Activated CD4-positive, alpha-beta T cell treated with anti-CD3 and anti-CD28 coated beads for 36 hours (primary cell): ENCODE results near the gene DNAJA4. TPM values are rescaled to one million over a fixed set of nuclear protein-coding genes. Genes with fewer than 3 reads are reported as not detected.

Experiments used
- ATAC-seq: fragments of 200-7000 bp; cut with Tn5 transposase; one replicate; pipeline ENCODE4 v1.10.0; 2021; ENCODE audit warnings: mild to moderate bottlenecking, moderate library complexity
- CTCF ChIA-PET: fragments of 350-600 bp; sonication (Branson Sonifier 250); formaldehyde crosslinking; loops from one replicate; lab custom pipeline; 2021; ENCODE audit warnings: antibody characterized with exemption; lab: Charles Lee
- POLR2A ChIA-PET: fragments of 350-600 bp; sonication (Branson Sonifier 250); formaldehyde crosslinking; loops from one replicate; lab custom pipeline; 2021; ENCODE audit warnings: antibody characterized with exemption, inconsistent platforms; lab: Charles Lee
- DNase-seq: peaks from one replicate; pipeline ENCODE4 v3.0.0-alpha.2; 2020
- H3K27ac Mint-ChIP-seq: one replicate; pipeline ENCODE4 v1.8.0; 2021; ENCODE audit warnings: mixed read lengths
- H3K27me3 Mint-ChIP-seq: one replicate; pipeline ENCODE4 v1.8.0; 2021; ENCODE audit warnings: mixed read lengths
- H3K36me3 Mint-ChIP-seq: one replicate; pipeline ENCODE4 v1.8.0; 2021; ENCODE audit warnings: low read depth, mixed read lengths
- H3K4me1 Mint-ChIP-seq: one replicate; pipeline ENCODE4 v1.8.0; 2021; ENCODE audit warnings: mixed read lengths
- H3K4me3 Mint-ChIP-seq: one replicate; pipeline ENCODE4 v1.8.0; 2021; ENCODE audit warnings: mild to moderate bottlenecking, moderate library complexity, mixed read lengths
- H3K9me3 Mint-ChIP-seq: one replicate; pipeline ENCODE4 v1.8.0; 2021; ENCODE audit warnings: low read depth, mixed read lengths
- intact Hi-C, 2 experiments: fragments of 100-400 bp; cut with DNase I in 1 of 2; cut with micrococcal nuclease in 1 of 2; formaldehyde crosslinking; loops; one replicate each; pipeline versions ENCODE4 v1.14.2 to v1.15.1; 2022 to 2024; cut with DNase I, micrococcal nuclease
- total RNA-seq, 2 experiments: library from RNA; stranded (reverse); gene quantifications; one replicate each; pipeline ENCODE4 v1.2.3, GENCODE V29; 2021

DNAJA4 gene
- total RNA-seq, 2 experiments from 2014 or later = 38.6 to 41.5 TPM

DNA sequence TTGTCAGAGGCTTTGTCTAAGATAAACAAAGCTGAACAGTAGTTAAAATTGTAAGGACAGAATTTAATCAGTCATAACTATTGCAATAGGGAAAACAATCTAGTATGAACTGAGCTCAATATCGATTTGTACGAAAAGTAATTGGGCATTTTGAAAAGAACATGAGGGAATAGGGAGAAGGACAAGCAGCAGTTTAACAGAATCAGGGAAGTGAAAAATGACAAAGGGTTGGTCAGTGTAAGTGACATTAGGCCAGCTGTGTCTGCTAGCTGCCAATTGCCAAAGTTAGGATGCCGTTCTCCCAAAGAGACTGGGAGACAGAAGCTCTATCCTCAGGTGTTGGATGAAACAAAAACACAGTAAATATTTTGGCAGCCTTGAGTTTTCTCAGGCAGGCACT, 3.3 kb upstream of the DNAJA4 start:
- ChIA-PET CTCF (interaction anchor here (1.2 to 1.5 kb wide), 2 partner anchors 11 to 21 kb away, joined by 3 to 7 read pairs; no protein-coding TSS in a partner anchor), POLR2A (no interaction called here)
- Mint-ChIP-seq H3K36me3 (peaks cover 6% of the 10 kb centered on the region), H3K9me3 (no peaks in the 10 kb centered on the region), H3K27ac (no peak overlapping the region), H3K4me3 (no peak overlapping the region), H3K27me3 (no peaks in the 10 kb centered on the region), H3K4me1 (peaks cover 7% of the 10 kb centered on the region)
- intact Hi-C loops = no loop called here
- ATAC-seq (no peak), DNase-seq (no peak)

DNA sequence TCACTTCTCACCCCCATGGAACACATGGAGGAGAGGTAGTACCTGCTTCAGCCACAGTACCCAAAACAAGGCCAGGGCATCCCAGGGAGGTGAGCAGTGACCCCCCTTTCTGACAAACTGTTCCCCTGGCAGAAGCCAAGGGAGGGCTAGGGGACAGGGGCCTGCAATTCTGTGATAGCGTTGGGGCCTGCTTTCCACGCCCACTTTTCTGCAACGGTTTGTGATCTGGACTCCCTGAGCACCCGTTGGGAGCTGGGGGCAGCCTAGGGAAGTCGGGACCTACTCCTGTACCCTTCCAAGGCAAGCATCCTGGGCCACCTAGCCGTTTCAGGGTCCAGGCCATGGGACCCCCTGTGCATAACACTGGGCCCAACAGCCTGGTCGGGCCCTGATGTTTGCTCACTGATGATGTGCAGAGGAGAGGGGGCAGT, 996 bp upstream of the DNAJA4 start:
- Mint-ChIP-seq H3K36me3 (peaks cover 10% of the 10 kb centered on the region), H3K27ac (peak overlapping the region; percentile 51), H3K4me1 (peaks cover 23% of the 10 kb centered on the region), H3K9me3 (no peaks in the 10 kb centered on the region), H3K4me3 (peak overlapping the region; percentile 52), H3K27me3 (no peaks in the 10 kb centered on the region)
- no peak for ATAC-seq
- CTCF ChIA-PET = interaction anchor here (0.6 to 0.9 kb wide), 2 partner anchors 155 to 624 kb away, joined by 3 to 4 read pairs; no protein-coding TSS in a partner anchor
- no peak for DNase-seq
- POLR2A ChIA-PET = no interaction called here
- intact Hi-C loops = no loop called here

DNA sequence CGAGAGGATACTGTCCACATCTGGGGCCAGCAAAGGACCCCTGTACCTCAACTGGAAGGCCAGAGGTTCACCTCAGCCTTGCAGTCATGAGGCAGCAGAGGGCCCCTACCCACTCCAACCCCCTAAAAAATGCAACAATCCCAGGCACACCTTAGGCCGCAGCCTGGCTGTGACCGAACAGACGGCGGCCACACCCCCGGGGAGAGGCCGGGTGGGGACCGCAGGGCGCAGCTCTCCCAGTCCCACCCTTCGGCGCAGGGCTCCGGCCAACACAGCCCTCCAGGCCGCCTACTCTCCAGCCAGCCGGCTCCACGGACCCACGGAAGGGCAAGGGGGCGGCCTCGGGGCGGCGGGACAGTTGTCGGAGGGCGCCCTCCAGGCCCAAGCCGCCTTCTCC, 457 bp upstream of the DNAJA4 start:
- H3K4me3 Mint-ChIP-seq = peak overlapping the region; percentile 52
- peak overlapping the region; percentile 51 for H3K27ac Mint-ChIP-seq
- intact Hi-C loops = loop anchor here in 1 of 2 experiments (1.0 kb wide), 3 partner anchors 35 to 174 kb away; partner anchors contain the start of genes CIB2, IREB2 and SKIC8
- H3K36me3 Mint-ChIP-seq = peaks cover 10% of the 10 kb centered on the region
- POLR2A ChIA-PET = interaction anchor here (0.6 kb wide), 2 partner anchors 38 to 173 kb away, joined by 3 read pairs; no protein-coding TSS in a partner anchor
- DNase-seq (no peak), ATAC-seq (no peak)
- CTCF ChIA-PET = interaction anchor here (0.9 to 1.5 kb wide), 4 partner anchors 16 to 174 kb away, joined by 3 to 5 read pairs (median 4); partner anchors contain the start of gene IREB2
- H3K27me3 Mint-ChIP-seq = no peaks in the 10 kb centered on the region
- no peaks in the 10 kb centered on the region for H3K9me3 Mint-ChIP-seq
- H3K4me1 Mint-ChIP-seq = peaks cover 26% of the 10 kb centered on the region

DNA sequence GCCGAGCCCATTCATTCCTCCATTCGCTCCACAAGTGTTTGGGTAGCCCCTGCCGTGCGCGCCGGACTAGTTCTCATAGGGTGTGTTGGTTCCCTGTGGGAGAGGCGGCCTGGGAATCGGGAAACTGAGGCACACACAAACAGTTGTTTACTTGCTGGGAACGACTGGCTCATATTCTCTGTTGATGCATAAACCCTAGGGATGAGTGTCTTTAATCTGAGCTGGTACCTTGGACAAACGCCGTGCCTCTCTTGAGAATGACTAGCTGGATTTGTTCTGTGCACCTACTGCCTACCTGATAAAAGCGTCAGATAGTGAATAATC, 737 bp downstream of the DNAJA4 start:
- H3K4me3 Mint-ChIP-seq = peak overlapping the region; percentile 83
- ChIA-PET POLR2A (interaction anchor here (1.0 to 1.4 kb wide), 2 partner anchors 34 to 173 kb away, joined by 3 to 6 read pairs; partner anchors contain the start of genes IREB2 and SKIC8), CTCF (interaction anchor here (0.5 to 2.0 kb wide), 19 partner anchors 8 to 230 kb away, joined by 3 to 10 read pairs (median 3); partner anchors contain the start of genes CIB2, IREB2 and SKIC8)
- intact Hi-C loops = no loop called here
- H3K36me3 Mint-ChIP-seq = peaks cover 15% of the 10 kb centered on the region
- ATAC-seq (no peak), DNase-seq (no peak)
- peak overlapping the region; percentile 86 for H3K27ac Mint-ChIP-seq
- H3K9me3 Mint-ChIP-seq = no peaks in the 10 kb centered on the region
- H3K27me3 Mint-ChIP-seq = no peaks in the 10 kb centered on the region
- H3K4me1 Mint-ChIP-seq = peaks cover 31% of the 10 kb centered on the region

DNA sequence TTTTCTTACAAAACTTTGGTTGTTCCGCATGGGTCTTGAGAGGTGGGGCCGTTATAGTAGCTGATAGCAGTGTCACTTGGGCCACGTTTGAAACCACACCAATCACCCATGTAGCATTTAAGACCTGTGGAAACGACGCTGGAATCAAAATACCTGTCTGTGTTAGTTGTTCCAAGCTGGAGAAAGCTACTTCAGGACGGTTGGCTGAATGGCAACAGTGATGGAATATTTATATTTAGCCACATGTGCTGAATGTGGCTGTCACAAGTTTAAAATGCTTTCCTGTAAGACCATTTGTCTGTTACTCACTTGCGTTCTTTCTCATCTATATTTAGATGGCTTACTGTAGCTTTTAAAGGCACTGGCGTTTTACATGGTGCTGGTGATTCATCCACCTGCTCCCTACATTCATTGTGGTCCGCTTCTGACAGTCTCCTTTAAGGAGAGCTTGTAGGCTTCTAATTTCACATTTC, 1.4 kb downstream of the DNAJA4 start:
- Mint-ChIP-seq H3K27me3 (no peaks in the 10 kb centered on the region), H3K4me3 (peak overlapping the region; percentile 83), H3K36me3 (peaks cover 20% of the 10 kb centered on the region), H3K4me1 (peaks cover 31% of the 10 kb centered on the region), H3K9me3 (no peaks in the 10 kb centered on the region), H3K27ac (peak overlapping the region; percentile 86)
- ATAC-seq (peak; percentile 68), DNase-seq (peak; percentile 20)
- POLR2A ChIA-PET = interaction anchor here (1.0 to 1.4 kb wide), 2 partner anchors 34 to 172 kb away, joined by 3 to 6 read pairs; partner anchors contain the start of genes IREB2 and SKIC8
- CTCF ChIA-PET = interaction anchor here (0.5 to 2.0 kb wide), 19 partner anchors 8 to 355 kb away, joined by 3 to 10 read pairs (median 4); partner anchors contain the start of genes CIB2 and IREB2
- intact Hi-C loops = loop anchor here in 1 of 2 experiments (1.0 kb wide), 1 partner anchor 608 kb away; no protein-coding TSS in a partner anchor

DNA sequence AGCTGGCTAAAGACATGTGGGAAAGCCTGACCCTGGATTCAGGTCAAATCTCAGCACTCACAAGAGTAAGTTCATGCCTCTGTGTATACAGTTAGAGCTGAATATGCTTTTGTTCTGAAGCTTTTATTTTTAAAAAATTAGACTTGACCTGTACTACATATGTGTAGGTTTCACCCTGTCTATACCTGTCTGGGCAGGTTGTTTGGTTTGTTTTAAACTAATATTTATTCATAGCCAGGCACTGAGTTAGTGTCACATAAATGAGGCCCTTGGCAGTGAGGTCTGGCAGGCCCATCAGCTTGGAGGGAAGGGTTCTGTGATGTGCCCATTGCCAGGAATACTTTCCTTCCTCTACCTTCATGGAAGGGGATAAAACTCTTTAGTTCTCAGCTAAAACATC, 1.9 kb downstream of the DNAJA4 start:
- no peak for ATAC-seq
- POLR2A ChIA-PET = interaction anchor here (1.4 kb wide), 1 partner anchor 33 kb away, joined by 6 read pairs; the partner anchor contains the start of gene SKIC8
- H3K27ac Mint-ChIP-seq = peak overlapping the region; percentile 86
- H3K4me3 Mint-ChIP-seq = peak overlapping the region; percentile 83
- H3K9me3 Mint-ChIP-seq = no peaks in the 10 kb centered on the region
- H3K27me3 Mint-ChIP-seq = no peaks in the 10 kb centered on the region
- CTCF ChIA-PET = interaction anchor here (1.0 to 2.0 kb wide), 9 partner anchors 10 to 356 kb away, joined by 3 to 10 read pairs (median 4); partner anchors contain the start of gene IREB2
- intact Hi-C loops = loop anchor here in 1 of 2 experiments (1.0 kb wide), 1 partner anchor 607 kb away; no protein-coding TSS in a partner anchor
- peaks cover 31% of the 10 kb centered on the region for H3K4me1 Mint-ChIP-seq
- H3K36me3 Mint-ChIP-seq = peaks cover 20% of the 10 kb centered on the region
- no peak for DNase-seq

DNA sequence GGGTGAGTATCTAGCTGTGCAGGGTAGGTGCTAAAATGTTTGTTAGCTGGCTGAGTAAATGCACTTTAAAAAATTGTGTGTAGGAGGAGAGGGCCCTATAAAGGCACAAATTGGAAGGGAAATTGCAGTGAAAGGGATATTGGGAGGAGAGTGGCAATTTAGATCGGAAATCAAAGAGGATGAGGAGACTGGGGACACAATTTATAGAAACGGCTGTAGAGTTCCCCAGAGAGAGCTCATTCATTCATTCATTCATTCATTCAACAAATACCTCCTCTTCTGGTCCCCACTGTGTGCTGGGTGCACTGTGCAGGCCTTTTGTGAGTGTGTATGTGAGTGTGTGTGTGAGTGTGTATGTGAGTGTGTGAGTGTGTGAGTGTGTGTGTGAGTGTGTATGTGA, 2.4 kb downstream of the DNAJA4 start:
- Mint-ChIP-seq H3K36me3 (peaks cover 20% of the 10 kb centered on the region), H3K9me3 (no peaks in the 10 kb centered on the region), H3K27me3 (no peaks in the 10 kb centered on the region), H3K27ac (peak overlapping the region; percentile 58), H3K4me3 (peak overlapping the region; percentile 83), H3K4me1 (peaks cover 31% of the 10 kb centered on the region)
- ChIA-PET CTCF (interaction anchor here (1.2 to 2.0 kb wide), 4 partner anchors 27 to 356 kb away, joined by 3 to 8 read pairs (median 3); no protein-coding TSS in a partner anchor), POLR2A (no interaction called here)
- intact Hi-C loops = loop anchor here in 1 of 2 experiments (1.0 kb wide), 1 partner anchor 606 kb away; no protein-coding TSS in a partner anchor
- ATAC-seq (no peak), DNase-seq (no peak)

DNA sequence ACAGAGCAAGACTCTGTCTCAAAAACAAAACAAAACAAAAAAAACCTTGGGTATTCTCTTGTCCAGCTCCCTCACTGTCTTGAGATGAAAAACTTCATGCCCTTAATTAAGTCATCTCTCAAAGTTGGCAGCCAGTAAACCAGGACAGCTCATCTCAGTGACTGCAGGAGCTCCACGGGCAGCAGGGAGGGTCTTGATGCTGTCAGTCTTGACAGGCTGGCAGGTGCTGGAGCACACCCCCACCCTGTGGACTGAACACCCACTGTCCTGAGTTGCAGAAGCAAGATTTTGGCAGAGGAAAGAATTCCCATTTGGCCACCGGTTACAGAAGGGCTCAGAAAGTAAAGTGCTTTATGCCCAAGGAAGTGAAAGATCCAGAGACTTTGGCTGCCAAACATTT, 8.0 kb downstream of the DNAJA4 start:
- H3K36me3 Mint-ChIP-seq = peaks cover 28% of the 10 kb centered on the region
- DNase-seq (no peak), ATAC-seq (no peak)
- no peak overlapping the region for H3K27ac Mint-ChIP-seq
- ChIA-PET CTCF (interaction anchor here (0.6 to 1.0 kb wide), 2 partner anchors 12 to 18 kb away, joined by 3 read pairs; no protein-coding TSS in a partner anchor), POLR2A (no interaction called here)
- intact Hi-C loops = no loop called here
- H3K4me1 Mint-ChIP-seq = peaks cover 13% of the 10 kb centered on the region
- no peak overlapping the region for H3K4me3 Mint-ChIP-seq
- H3K27me3 Mint-ChIP-seq = no peaks in the 10 kb centered on the region
- H3K9me3 Mint-ChIP-seq = no peaks in the 10 kb centered on the region

DNA sequence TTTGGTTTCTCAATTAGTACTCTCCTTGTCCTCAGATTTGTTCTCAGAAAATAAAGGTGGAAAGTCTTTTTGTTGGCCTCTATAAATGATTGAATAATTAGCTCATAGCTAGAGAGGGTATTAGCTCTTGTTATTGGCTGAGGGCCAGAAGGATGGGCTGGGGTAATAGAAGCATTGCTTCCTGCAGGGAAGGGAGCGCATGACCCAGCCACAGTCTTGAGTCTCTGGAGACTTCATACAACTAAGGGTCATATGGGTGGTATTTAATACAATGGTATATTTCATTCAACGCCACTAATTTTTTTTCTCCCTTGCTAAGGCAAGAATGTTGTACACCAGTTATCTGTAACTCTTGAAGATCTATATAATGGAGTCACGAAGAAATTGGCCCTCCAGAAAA, 8.4 kb downstream of the DNAJA4 start:
- ATAC-seq = no peak
- peaks cover 28% of the 10 kb centered on the region for H3K36me3 Mint-ChIP-seq
- no peak overlapping the region for H3K4me3 Mint-ChIP-seq
- H3K4me1 Mint-ChIP-seq = peaks cover 11% of the 10 kb centered on the region
- DNase-seq = no peak
- intact Hi-C loops = no loop called here
- ChIA-PET CTCF (interaction anchor here (0.7 to 1.0 kb wide), 3 partner anchors 12 to 465 kb away, joined by 3 read pairs; no protein-coding TSS in a partner anchor), POLR2A (no interaction called here)
- no peaks in the 10 kb centered on the region for H3K27me3 Mint-ChIP-seq
- H3K27ac Mint-ChIP-seq = no peak overlapping the region
- H3K9me3 Mint-ChIP-seq = no peaks in the 10 kb centered on the region

DNA sequence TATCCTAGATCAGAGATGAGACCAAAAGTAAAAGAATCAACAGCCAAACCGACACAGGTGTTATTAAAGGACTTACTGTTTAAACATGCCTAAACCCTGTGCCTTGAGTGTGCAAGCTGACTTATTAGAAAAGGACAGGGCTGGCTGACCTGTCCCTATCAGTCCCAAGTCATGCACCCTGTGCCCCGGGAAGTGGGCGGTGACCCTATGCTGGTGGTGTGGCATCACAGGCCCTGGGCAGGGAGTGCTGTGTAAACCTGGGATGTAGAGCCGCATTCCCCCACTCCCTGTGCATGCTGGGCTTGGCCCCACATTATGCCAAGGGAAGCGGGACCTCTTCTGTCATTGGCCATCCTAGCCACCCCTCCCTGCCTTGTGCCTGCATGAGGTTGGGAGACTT, 10.6 kb downstream of the DNAJA4 start:
- ATAC-seq (no peak), DNase-seq (no peak)
- intact Hi-C loops = no loop called here
- ChIA-PET POLR2A (no interaction called here), CTCF (interaction anchor here (1.1 to 2.7 kb wide), 2 partner anchors 9 to 158 kb away, joined by 4 to 10 read pairs; no protein-coding TSS in a partner anchor)
- Mint-ChIP-seq H3K27ac (no peak overlapping the region), H3K27me3 (no peaks in the 10 kb centered on the region), H3K4me3 (no peak overlapping the region), H3K9me3 (no peaks in the 10 kb centered on the region), H3K36me3 (peaks cover 36% of the 10 kb centered on the region), H3K4me1 (no peaks in the 10 kb centered on the region)

DNA sequence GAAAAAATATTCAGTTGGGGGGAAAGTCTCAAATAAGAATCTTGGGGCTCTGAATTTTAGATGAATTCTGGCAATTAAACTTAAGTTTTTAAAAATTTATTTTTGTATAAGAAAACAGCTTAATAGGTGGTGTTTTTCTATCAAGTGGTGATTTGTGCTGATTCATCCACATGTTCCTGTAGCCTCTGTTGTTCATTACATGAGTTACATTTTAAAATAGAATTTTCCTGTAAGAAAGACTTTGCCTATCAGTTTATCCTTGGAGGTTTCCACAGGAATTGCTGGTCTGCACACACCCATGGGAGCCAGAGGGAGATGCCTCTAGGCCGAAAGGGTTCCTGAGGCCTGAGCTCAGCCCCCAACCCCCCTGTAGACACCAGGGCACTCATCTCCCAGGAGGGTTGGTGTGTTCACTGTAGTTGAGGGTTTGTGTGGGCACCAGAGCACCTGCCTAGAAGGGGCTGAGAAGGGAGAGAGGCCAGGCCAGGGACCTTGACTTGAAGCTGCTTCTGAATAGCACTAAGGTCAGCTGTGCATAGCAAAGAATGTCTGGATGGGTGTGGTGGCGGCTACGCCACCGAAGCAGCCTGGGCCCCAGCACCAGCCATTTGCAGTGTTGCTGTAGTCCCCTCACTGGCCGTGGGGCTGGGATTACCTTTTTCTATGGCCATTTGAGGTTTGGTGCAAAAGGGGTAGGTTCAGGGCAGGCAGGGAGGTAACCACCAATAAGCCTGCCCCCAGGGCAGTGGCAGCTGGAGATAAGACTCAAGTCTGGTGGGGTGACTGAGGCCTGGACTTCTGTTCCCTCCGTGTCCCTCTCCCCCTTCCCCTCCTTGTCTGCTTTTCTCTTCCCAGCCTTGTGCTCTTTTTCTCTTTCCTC, 11.9 kb downstream of the DNAJA4 start:
- no peaks in the 10 kb centered on the region for H3K27me3 Mint-ChIP-seq
- intact Hi-C loops = no loop called here
- CTCF ChIA-PET = interaction anchor here (2.7 kb wide), 1 partner anchor 11 kb away, joined by 10 read pairs; no protein-coding TSS in a partner anchor
- H3K36me3 Mint-ChIP-seq = peaks cover 38% of the 10 kb centered on the region
- no peak for DNase-seq
- no peak for ATAC-seq
- H3K27ac Mint-ChIP-seq = no peak overlapping the region
- POLR2A ChIA-PET = no interaction called here
- H3K9me3 Mint-ChIP-seq = no peaks in the 10 kb centered on the region
- no peaks in the 10 kb centered on the region for H3K4me1 Mint-ChIP-seq
- H3K4me3 Mint-ChIP-seq = no peak overlapping the region
